T-cell (primary cell): ENCODE data around the gene P2RY8. TPM values are rescaled to one million over a fixed set of nuclear protein-coding genes. Genes with fewer than 3 reads are reported as not detected.
"Not testable (repeated sequence)": the region's sequence is repeated elsewhere in the genome, so short reads cannot be mapped to it uniquely, and the experiment has no call there.

Source experiments
- ATAC-seq, 4 experiments: fragments of 200-7000 bp in 3 of 4; fragments of 150-1000 bp in 1 of 4; cut with Tn5 transposase; replicated peaks in 1 of 4; 1 replicate in 3 of 4; 2 replicates in 1 of 4; pipeline ENCODE4 v1.10.0; 2021; ENCODE audit warnings: moderate library complexity in 3 of 4, mild to moderate bottlenecking in 2 of 4, moderate number of reproducible peaks in 1 of 4
- CTCF ChIA-PET, 2 donors: fragments of 300-600 bp; sonication (Branson Sonifier 250); formaldehyde crosslinking; loops; one replicate each; lab custom pipeline; 2022; ENCODE audit warnings: antibody characterized with exemption in 2 of 2; lab: Charles Lee
- POLR2A ChIA-PET, 2 donors: fragments of 300-600 bp; sonication (Branson Sonifier 250); formaldehyde crosslinking; loops; one replicate each; lab custom pipeline; 2022; ENCODE audit warnings: antibody characterized with exemption in 2 of 2; lab: Charles Lee
- DNase-seq, 35 experiments: peaks; one replicate each; pipeline versions ENCODE4 v3.0.0 to v3.0.0-alpha.2; 2013 to 2023
- H3K27ac ChIP-seq: one replicate; pipeline ENCODE4 v1.5.1; 2013; ENCODE audit warnings: low read length
- H3K27me3 ChIP-seq, 2 experiments: replicated peaks in 1 of 2; 1 replicate in 1 of 2; 2 replicates in 1 of 2; pipeline versions ENCODE4 v1.6.1 to v1.7.0; 2013; ENCODE audit warnings: low read length in 1 of 2, mixed read lengths in 1 of 2; ENCODE audit not compliant: control insufficient read depth in 2 of 2, insufficient read depth in 2 of 2; ENCODE audit errors: extremely low read depth in 1 of 2
- H3K36me3 ChIP-seq, 2 donors: 1 replicate in 1 of 2; 2 replicates in 1 of 2; pipeline versions ENCODE4 v1.6.1 to v1.7.0; 2013; ENCODE audit warnings: low read length in 1 of 2; ENCODE audit not compliant: control insufficient read depth in 2 of 2, insufficient read depth in 1 of 2; ENCODE audit errors: extremely low read depth in 1 of 2
- H3K4me1 ChIP-seq, 2 experiments: 1 replicate in 1 of 2; 2 replicates in 1 of 2; pipeline versions ENCODE4 v1.6.1 to v1.7.0; 2013; ENCODE audit warnings: low read length in 2 of 2, mixed read lengths in 1 of 2; ENCODE audit not compliant: insufficient read depth in 2 of 2, control insufficient read depth in 1 of 2; ENCODE audit errors: extremely low read depth in 1 of 2
- H3K4me3 ChIP-seq, 2 donors: 1 replicate in 1 of 2; 2 replicates in 1 of 2; pipeline versions ENCODE4 v1.5.1 to v1.7.0; 2013; ENCODE audit warnings: mild to moderate bottlenecking in 2 of 2, low read length in 1 of 2, moderate library complexity in 1 of 2; ENCODE audit not compliant: control insufficient read depth in 1 of 2; ENCODE audit errors: extremely low read depth in 1 of 2
- H3K9me3 ChIP-seq: 2 replicates; pipeline ENCODE4 v1.7.0; 2013
- H3K27ac Mint-ChIP-seq, 2 donors: one replicate each; pipeline ENCODE4 v1.8.0; 2020 to 2021; ENCODE audit warnings: mild to moderate bottlenecking in 2 of 2, mixed read lengths in 2 of 2
- H3K27me3 Mint-ChIP-seq, 2 donors: one replicate each; pipeline ENCODE4 v1.8.0; 2021 to 2022; ENCODE audit warnings: mixed read lengths in 2 of 2
- H3K36me3 Mint-ChIP-seq: one replicate; pipeline ENCODE4 v1.8.0; 2021; ENCODE audit warnings: mixed read lengths
- H3K4me1 Mint-ChIP-seq, 3 donors: one replicate each; pipeline ENCODE4 v1.8.0; 2020 to 2022; ENCODE audit warnings: mixed read lengths in 3 of 3, mild to moderate bottlenecking in 1 of 3
- H3K4me3 Mint-ChIP-seq, 3 donors: one replicate each; pipeline ENCODE4 v1.8.0; 2020 to 2022; ENCODE audit warnings: mild to moderate bottlenecking in 3 of 3, mixed read lengths in 3 of 3, moderate library complexity in 3 of 3
- H3K9me3 Mint-ChIP-seq, 3 donors: one replicate each; pipeline ENCODE4 v1.8.0; 2020 to 2022; ENCODE audit warnings: mixed read lengths in 3 of 3
- WGBS: methylation state at CpG from one replicate; pipeline ENCODE4 v1.1.5; 2013; ENCODE audit warnings: missing lambda C conversion rate; ENCODE audit not compliant: insufficient coverage; 5-methylcytosine and 5-hydroxymethylcytosine counted together
- total RNA-seq, 35 experiments: library from RNA in 6 of 35; stranded (reverse) in 6 of 35; fragments of 120-200 nt in 1 of 35; gene quantifications; one replicate each; pipeline versions ENCODE4 v1.2.1 to v1.2.4 and lab custom pipeline; 2013 to 2026

The P2RY8 gene
- total RNA-seq, 5 donors from 2014 or later (not counting 1 experiment from before 2014, with no cell fraction given), result 114 to 219 (median 182) TPM

GRCh38 chrX:1577845-1578244 is 40.9 kb upstream of the P2RY8 start:
- POLR2A ChIA-PET, result no interaction called here
- Mint-ChIP-seq H3K27me3 (no peaks in the 10 kb centered on the region), H3K4me1 (peaks cover 11 to 20% (median 16%) of the 10 kb centered on the region in 3 donors), H3K9me3 (no peaks in the 10 kb centered on the region), H3K4me3 (no peak overlapping the region), H3K27ac (no peak overlapping the region), H3K36me3 (no peaks in the 10 kb centered on the region)
- no peaks in the 10 kb centered on the region for H3K36me3 ChIP-seq
- H3K27me3 ChIP-seq, result no peaks in the 10 kb centered on the region
- no peak overlapping the region for H3K4me3 ChIP-seq
- no peak for ATAC-seq
- peaks cover 30 to 49% of the 10 kb centered on the region in 2 experiments for H3K4me1 ChIP-seq
- WGBS, result 100% methylated on average over 1 of the region's 2 CpGs
- no peaks in the 10 kb centered on the region for H3K9me3 ChIP-seq
- CTCF ChIA-PET, result no interaction called here
- peak overlapping the region; percentile 67 for H3K27ac ChIP-seq
- DNase-seq, result no peak

GRCh38 chrX:1576201-1576992 is 39.4 kb upstream of the P2RY8 start:
- no peak overlapping the region for H3K4me3 ChIP-seq
- peak overlapping the region; percentile 67 for H3K27ac ChIP-seq
- Mint-ChIP-seq H3K4me1 (peaks cover 13 to 23% (median 13%) of the 10 kb centered on the region in 3 donors), H3K27me3 (no peaks in the 10 kb centered on the region), H3K4me3 (no peak overlapping the region), H3K36me3 (no peaks in the 10 kb centered on the region), H3K27ac (no peak overlapping the region), H3K9me3 (no peaks in the 10 kb centered on the region)
- POLR2A ChIA-PET, result no interaction called here
- 63% methylated on average over 2 of the region's 6 CpGs for WGBS
- peaks cover 30 to 46% of the 10 kb centered on the region in 2 experiments for H3K4me1 ChIP-seq
- CTCF ChIA-PET, result no interaction called here
- no peaks in the 10 kb centered on the region for H3K27me3 ChIP-seq
- no peaks in the 10 kb centered on the region for H3K9me3 ChIP-seq
- DNase-seq (peak in 1 of 35 experiments; percentile 65), ATAC-seq (peak; percentile 72 to 84 (median 80))
- no peaks in the 10 kb centered on the region for H3K36me3 ChIP-seq

GRCh38 chrX:1574181-1574580 is 37.2 kb upstream of the P2RY8 start:
- 94% methylated on average over 10 of the region's 19 CpGs for WGBS
- H3K27me3 Mint-ChIP-seq, CTCF ChIA-PET, H3K9me3 ChIP-seq, H3K36me3 ChIP-seq, H3K27me3 ChIP-seq, H3K36me3 Mint-ChIP-seq, H3K27ac Mint-ChIP-seq, H3K4me3 Mint-ChIP-seq, H3K27ac ChIP-seq, ATAC-seq, POLR2A ChIA-PET, H3K9me3 Mint-ChIP-seq, DNase-seq, H3K4me3 ChIP-seq: not testable (repeated sequence)
- peaks cover 33 to 63% of the 10 kb centered on the region in 2 experiments for H3K4me1 ChIP-seq
- peaks cover 19 to 29% (median 22%) of the 10 kb centered on the region in 3 donors for H3K4me1 Mint-ChIP-seq

GRCh38 chrX:1564750-1565683 is 28.0 kb upstream of the P2RY8 start:
- CTCF ChIA-PET, result no interaction called here
- H3K4me3 ChIP-seq, result no peak overlapping the region

GRCh38 chrX:1564077-1564476 is 27.1 kb upstream of the P2RY8 start:
- peak overlapping the region; percentile 69 to 83 for H3K27ac Mint-ChIP-seq
- POLR2A ChIA-PET, H3K27ac ChIP-seq, H3K9me3 Mint-ChIP-seq, DNase-seq, H3K36me3 ChIP-seq, H3K27me3 ChIP-seq, H3K36me3 Mint-ChIP-seq, H3K27me3 Mint-ChIP-seq, H3K9me3 ChIP-seq, CTCF ChIA-PET, H3K4me3 ChIP-seq, ATAC-seq: not testable (repeated sequence)
- peak overlapping the region in 1 of 3 donors; percentile 46 for H3K4me3 Mint-ChIP-seq
- H3K4me1 Mint-ChIP-seq, result peaks cover 41 to 63% (median 47%) of the 10 kb centered on the region in 3 donors
- peaks cover 15 to 39% of the 10 kb centered on the region in 2 experiments for H3K4me1 ChIP-seq
- 78% methylated on average over 3 of the region's 7 CpGs for WGBS

More at GRCh38 chrX:1564750-1565683, 28.0 kb upstream of the P2RY8 start:
- H3K36me3 Mint-ChIP-seq, result no peaks in the 10 kb centered on the region
- peak overlapping the region in 2 of 3 donors; percentile 3 to 17 for H3K4me3 Mint-ChIP-seq
- WGBS, result 80% methylated on average over 1 of the region's 10 CpGs
- Histone ChIP-seq H3K27me3 (no peaks in the 10 kb centered on the region), H3K9me3 (no peaks in the 10 kb centered on the region), H3K4me1 (peaks cover 15 to 45% of the 10 kb centered on the region in 2 experiments), H3K36me3 (no peaks in the 10 kb centered on the region), H3K27ac (no peak overlapping the region)
- H3K9me3 Mint-ChIP-seq, result peaks cover 0 to 3% (median 0%) of the 10 kb centered on the region in 3 donors
- H3K27ac Mint-ChIP-seq, result peak overlapping the region; percentile 46 to 48
- POLR2A ChIA-PET, result no interaction called here
- DNase-seq, result no peak
- no peak for ATAC-seq
- no peaks in the 10 kb centered on the region for H3K27me3 Mint-ChIP-seq
- H3K4me1 Mint-ChIP-seq, result peaks cover 47 to 65% (median 51%) of the 10 kb centered on the region in 3 donors

- H3K27me3 ChIP-seq, result no peaks in the 10 kb centered on the region
- H3K9me3 ChIP-seq, result no peaks in the 10 kb centered on the region
- Mint-ChIP-seq H3K36me3 (no peaks in the 10 kb centered on the region), H3K9me3 (peaks cover 0 to 4% (median 4%) of the 10 kb centered on the region in 3 donors), H3K27me3 (no peaks in the 10 kb centered on the region), H3K4me1 (peaks cover 49 to 80% (median 59%) of the 10 kb centered on the region in 3 donors), H3K4me3 (peak overlapping the region in 1 of 3 donors; percentile 54), H3K27ac (peak overlapping the region; percentile 72 to 90)
- H3K36me3 ChIP-seq, result no peaks in the 10 kb centered on the region
- ChIA-PET CTCF (no interaction called here), POLR2A (no interaction called here)
- 6% methylated on average over 2 of the region's 2 CpGs for WGBS
- no peak overlapping the region for H3K4me3 ChIP-seq
- ATAC-seq, result no peak
- H3K27ac ChIP-seq, result no peak overlapping the region
- H3K4me1 ChIP-seq, result peaks cover 15 to 45% of the 10 kb centered on the region in 2 experiments
- no peak for DNase-seq
These were observed 24.2 kb upstream of the P2RY8 start for GRCh38 chrX:1561164-1561563.
